Measurements from ENCODE around the gene LSM12.

The LSM12 gene

DNA sequence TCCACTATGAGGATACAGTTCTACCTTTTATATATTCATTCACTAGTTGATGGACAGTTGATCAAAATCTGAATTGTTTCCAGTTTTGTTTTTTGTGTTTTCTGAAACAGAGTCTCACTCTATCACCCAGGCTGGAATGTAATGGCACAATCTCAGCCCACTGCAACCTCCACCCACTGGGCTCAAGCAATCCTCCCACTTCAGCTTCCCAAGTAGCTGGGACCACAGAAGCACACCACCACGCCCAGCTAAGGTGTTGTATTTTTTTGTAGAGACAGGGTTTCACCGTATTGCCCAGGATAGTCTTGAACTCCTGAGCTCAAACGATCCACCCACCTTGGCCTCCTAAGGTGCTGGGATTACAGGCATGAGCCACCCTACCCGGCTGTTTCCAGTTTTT is 21.0 kb downstream of the LSM12 start:
- H3F3A ChIP-seq (ENCODE audit: insufficient read depth, low read length): no peaks in the 10 kb centered on the region
- peaks cover 62% of the 10 kb centered on the region for H3K36me3 ChIP-seq (ENCODE audit: insufficient read depth, low read length)
- no peaks in the 10 kb centered on the region for H3K9me2 ChIP-seq (ENCODE audit: low read depth, low read length)
- H3K27me3 ChIP-seq (ENCODE audit: insufficient read depth, low read length): no peaks in the 10 kb centered on the region
- H2AFZ ChIP-seq (ENCODE audit: low read length): no peak overlapping the region
- no peaks in the 10 kb centered on the region for H4K20me1 ChIP-seq (ENCODE audit: insufficient read depth, low read length)
- H3K4me2 ChIP-seq (ENCODE audit: low read length): no peak overlapping the region
- H3K27ac ChIP-seq (ENCODE audit: low read depth, low read length, poor library complexity, severe bottlenecking): no peak overlapping the region
- H3K79me2 ChIP-seq (ENCODE audit: insufficient read depth, low read length): peaks cover 11% of the 10 kb centered on the region; the same call in 1 of the 2 replicates
- peaks cover 4% of the 10 kb centered on the region for H3K4me1 ChIP-seq (ENCODE audit: insufficient read depth, low read length, severe bottlenecking)
- no peak overlapping the region for H3K4me3 ChIP-seq (ENCODE audit: low read depth, low read length, poor library complexity, severe bottlenecking)
- TF ChIP-seq EZH2 (IDR thresholded peaks at IDR 0.05; ENCODE audit: borderline replicate concordance, low read length): no peak
- TF ChIP-seq, protein P1, sequence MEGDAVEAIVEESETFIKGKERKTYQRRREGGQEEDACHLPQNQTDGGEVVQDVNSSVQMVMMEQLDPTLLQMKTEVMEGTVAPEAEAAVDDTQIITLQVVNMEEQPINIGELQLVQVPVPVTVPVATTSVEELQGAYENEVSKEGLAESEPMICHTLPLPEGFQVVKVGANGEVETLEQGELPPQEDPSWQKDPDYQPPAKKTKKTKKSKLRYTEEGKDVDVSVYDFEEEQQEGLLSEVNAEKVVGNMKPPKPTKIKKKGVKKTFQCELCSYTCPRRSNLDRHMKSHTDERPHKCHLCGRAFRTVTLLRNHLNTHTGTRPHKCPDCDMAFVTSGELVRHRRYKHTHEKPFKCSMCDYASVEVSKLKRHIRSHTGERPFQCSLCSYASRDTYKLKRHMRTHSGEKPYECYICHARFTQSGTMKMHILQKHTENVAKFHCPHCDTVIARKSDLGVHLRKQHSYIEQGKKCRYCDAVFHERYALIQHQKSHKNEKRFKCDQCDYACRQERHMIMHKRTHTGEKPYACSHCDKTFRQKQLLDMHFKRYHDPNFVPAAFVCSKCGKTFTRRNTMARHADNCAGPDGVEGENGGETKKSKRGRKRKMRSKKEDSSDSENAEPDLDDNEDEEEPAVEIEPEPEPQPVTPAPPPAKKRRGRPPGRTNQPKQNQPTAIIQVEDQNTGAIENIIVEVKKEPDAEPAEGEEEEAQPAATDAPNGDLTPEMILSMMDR (IDR thresholded peaks at IDR 0.05; ENCODE audit: low read length): no peak
- no peak overlapping the region for H3K9ac ChIP-seq (ENCODE audit: low read length)
- H3K9me3 ChIP-seq (ENCODE audit: low read length): no peaks in the 10 kb centered on the region

DNA sequence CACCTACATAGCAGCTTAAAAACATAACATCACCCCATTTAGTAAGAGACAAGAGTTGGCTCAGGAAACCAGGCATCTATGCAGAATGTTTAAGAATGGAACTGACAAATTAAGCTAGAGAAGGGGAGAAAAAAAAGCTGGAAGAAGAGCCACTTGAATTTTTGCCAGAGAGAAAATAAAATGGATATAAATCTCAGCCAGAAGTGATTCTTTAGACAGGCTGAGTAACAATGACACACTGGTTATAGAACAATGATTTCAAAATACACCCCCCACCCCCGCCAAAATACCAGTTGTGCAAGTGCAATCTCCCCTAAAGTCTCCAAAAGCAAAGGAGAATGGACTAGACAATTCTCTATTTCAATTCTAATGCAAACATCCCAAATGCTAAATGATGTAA is 22.4 kb downstream of the LSM12 start:
- peaks cover 4% of the 10 kb centered on the region for H3K4me1 ChIP-seq (ENCODE audit: insufficient read depth, low read length, severe bottlenecking)
- peaks cover 58% of the 10 kb centered on the region for H3K36me3 ChIP-seq (ENCODE audit: insufficient read depth, low read length)
- TF ChIP-seq EZH2 (IDR thresholded peaks at IDR 0.05; ENCODE audit: borderline replicate concordance, low read length): no peak
- TF ChIP-seq, protein P1 (IDR thresholded peaks at IDR 0.05; ENCODE audit: low read length): no peak
- no peak overlapping the region for H2AFZ ChIP-seq (ENCODE audit: low read length)
- H3K9ac ChIP-seq (ENCODE audit: low read length): no peak overlapping the region
- no peaks in the 10 kb centered on the region for H3K9me2 ChIP-seq (ENCODE audit: low read depth, low read length)
- no peak overlapping the region for H3K27ac ChIP-seq (ENCODE audit: low read depth, low read length, poor library complexity, severe bottlenecking)
- no peaks in the 10 kb centered on the region for H3K9me3 ChIP-seq (ENCODE audit: low read length)
- no peaks in the 10 kb centered on the region for H3F3A ChIP-seq (ENCODE audit: insufficient read depth, low read length)
- H3K4me2 ChIP-seq (ENCODE audit: low read length): no peak overlapping the region
- no peaks in the 10 kb centered on the region for H4K20me1 ChIP-seq (ENCODE audit: insufficient read depth, low read length)
- no peaks in the 10 kb centered on the region for H3K27me3 ChIP-seq (ENCODE audit: insufficient read depth, low read length)
- H3K4me3 ChIP-seq (ENCODE audit: low read depth, low read length, poor library complexity, severe bottlenecking): no peak overlapping the region
- peaks cover 12% of the 10 kb centered on the region; the same call in 1 of the 2 replicates for H3K79me2 ChIP-seq (ENCODE audit: insufficient read depth, low read length)

GRCh38 chr17:44043272-44043696 is 23.2 kb downstream of the LSM12 start:
- Histone ChIP-seq H3K4me2 (ENCODE audit: low read length) (no peak overlapping the region), H3K9me2 (ENCODE audit: low read depth, low read length) (no peaks in the 10 kb centered on the region), H3K27ac (ENCODE audit: low read depth, low read length, poor library complexity, severe bottlenecking) (no peak overlapping the region), H3K36me3 (ENCODE audit: insufficient read depth, low read length) (peaks cover 57% of the 10 kb centered on the region), H3K4me3 (ENCODE audit: low read depth, low read length, poor library complexity, severe bottlenecking) (no peak overlapping the region), H3K27me3 (ENCODE audit: insufficient read depth, low read length) (no peaks in the 10 kb centered on the region), H3K9ac (ENCODE audit: low read length) (no peak overlapping the region), H2AFZ (ENCODE audit: low read length) (no peak overlapping the region), H3F3A (ENCODE audit: insufficient read depth, low read length) (no peaks in the 10 kb centered on the region), H4K20me1 (ENCODE audit: insufficient read depth, low read length) (no peaks in the 10 kb centered on the region), H3K9me3 (ENCODE audit: low read length) (no peaks in the 10 kb centered on the region), H3K4me1 (ENCODE audit: insufficient read depth, low read length, severe bottlenecking) (peaks cover 4% of the 10 kb centered on the region), H3K79me2 (ENCODE audit: insufficient read depth, low read length) (peaks cover 9% of the 10 kb centered on the region; the same call in 1 of the 2 replicates)
- no peak for TF ChIP-seq EZH2 (IDR thresholded peaks at IDR 0.05; ENCODE audit: borderline replicate concordance, low read length)
- TF ChIP-seq, protein P1 (IDR thresholded peaks at IDR 0.05; ENCODE audit: low read length): no peak

All from OCI-LY1 (cell line).